HEK293T (cell line): ENCODE results near the gene C1orf87.

Experiments used
- CTCF ChIA-PET: fragments of 350-600 bp; formaldehyde crosslinking; extraction: SDS; loops from one replicate; lab custom pipeline; 2021; ENCODE audit warnings: antibody characterized with exemption, inconsistent platforms; lab: Yijun Ruan, JAX
- POLR2A ChIA-PET: fragments of 350-600 bp; formaldehyde crosslinking; extraction: SDS; loops from one replicate; lab custom pipeline; 2020; ENCODE audit warnings: antibody characterized with exemption, inconsistent platforms; lab: Yijun Ruan, JAX
- DNase-seq: peaks from one replicate; pipeline ENCODE4 v3.0.0; 2012; ENCODE audit warnings: mixed read lengths; ENCODE audit errors: extremely low spot score
- ARNT ChIP-seq: fragments of 450-650 bp; IDR thresholded peaks from 2 replicates; pipeline ENCODE4 v1.6.1; 2017; ENCODE audit warnings: mild to moderate bottlenecking
- BHLHE40 ChIP-seq: fragments of 450-650 bp; IDR thresholded peaks from 2 replicates; pipeline ENCODE4 v1.6.1; 2016; ENCODE audit warnings: mild to moderate bottlenecking, moderate library complexity, borderline replicate concordance
- CTBP1 ChIP-seq: fragments of 450-650 bp; IDR thresholded peaks from 2 replicates; pipeline ENCODE4 v1.6.1; 2016; ENCODE audit warnings: borderline replicate concordance
- ELF4 ChIP-seq: fragments of 450-650 bp; IDR thresholded peaks from 2 replicates; pipeline ENCODE4 v1.6.1; 2017; ENCODE audit warnings: antibody characterized with exemption
- FOXA1 ChIP-seq: fragments of 450-650 bp; IDR thresholded peaks from 2 replicates; pipeline ENCODE4 v1.6.1; 2016; ENCODE audit warnings: mild to moderate bottlenecking
- FOXK2 ChIP-seq: fragments of 450-650 bp; IDR thresholded peaks from 2 replicates; pipeline ENCODE4 v1.6.1; 2016; ENCODE audit warnings: mild to moderate bottlenecking
- FOXM1 ChIP-seq: fragments of 450-650 bp; IDR thresholded peaks from 2 replicates; pipeline ENCODE4 v1.6.1; 2017; ENCODE audit warnings: mild to moderate bottlenecking, borderline replicate concordance
- HDGF ChIP-seq: fragments of 450-650 bp; IDR thresholded peaks from 2 replicates; pipeline ENCODE4 v1.6.1; 2017; ENCODE audit warnings: antibody characterized with exemption, borderline replicate concordance
- L3MBTL2 ChIP-seq: fragments of 450-650 bp; conservative IDR thresholded peaks from 2 replicates; pipeline ENCODE4 v1.6.1; 2016; ENCODE audit warnings: mild to moderate bottlenecking
- LEF1 ChIP-seq: fragments of 450-650 bp; IDR thresholded peaks from 2 replicates; pipeline ENCODE4 v1.6.1; 2017; ENCODE audit warnings: mild to moderate bottlenecking, borderline replicate concordance
- NFRKB ChIP-seq: fragments of 450-650 bp; IDR thresholded peaks from 2 replicates; pipeline ENCODE4 v1.6.1; 2016; ENCODE audit warnings: mild to moderate bottlenecking, moderate library complexity
- PKNOX1 ChIP-seq: fragments of 450-650 bp; IDR thresholded peaks from 2 replicates; pipeline ENCODE4 v1.6.1; 2016
- SP1 ChIP-seq: fragments of 450-650 bp; IDR thresholded peaks from 2 replicates; pipeline ENCODE4 v1.6.1; 2017
- SUZ12 ChIP-seq: fragments of 450-650 bp; IDR thresholded peaks from 2 replicates; pipeline ENCODE4 v1.6.1; 2016; ENCODE audit warnings: mild to moderate bottlenecking
- TARDBP ChIP-seq: fragments of 450-650 bp; IDR thresholded peaks from 2 replicates; pipeline ENCODE4 v1.6.1; 2016
- ZNF384 ChIP-seq: fragments of 450-650 bp; IDR thresholded peaks from 2 replicates; pipeline ENCODE4 v1.6.1; 2016

The C1orf87 gene

DNA sequence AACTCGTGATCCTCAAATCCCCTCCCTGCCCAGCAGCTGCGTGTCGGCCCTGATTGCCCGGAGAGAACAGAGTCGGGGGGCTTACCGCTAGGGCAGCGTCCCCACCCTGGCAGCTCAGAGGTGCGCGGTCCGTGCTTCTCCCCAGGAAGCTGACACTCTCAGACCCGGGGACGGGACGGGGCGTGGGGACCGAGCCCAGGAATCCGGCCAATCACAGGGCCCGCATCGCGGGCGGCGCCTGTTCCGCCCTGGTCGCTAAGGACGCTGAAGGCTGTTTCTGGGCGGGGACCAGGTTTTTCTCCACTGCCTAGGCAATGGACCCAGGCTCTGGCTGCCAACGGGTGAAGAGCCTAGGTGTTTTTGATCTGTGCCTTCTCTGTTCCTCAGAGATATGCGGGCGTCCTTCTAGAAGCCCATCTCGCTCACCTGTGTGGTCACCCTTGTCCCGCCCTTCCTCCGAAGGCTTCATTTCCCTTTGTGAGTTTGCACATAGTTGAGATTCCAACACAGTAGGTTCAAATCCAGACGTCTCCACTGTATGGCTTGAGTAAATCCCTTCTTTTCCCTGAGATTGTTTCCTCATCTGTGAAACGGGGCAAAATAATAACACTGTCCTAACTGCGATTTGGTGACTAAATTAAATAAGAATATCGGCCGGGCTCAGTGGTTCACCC, at the start of gene C1orf87:
C1orf87 (minus strand) TSS at position 166 of the 674 bp plus-strand sequence. CDS start 1,127 bp downstream, outside the sequence.
- DNase-seq: no peak
- TF ChIP-seq FOXA1: no peak
- no peak for TF ChIP-seq NFRKB
- TF ChIP-seq FOXK2: no peak
- CTCF ChIA-PET: no interaction called here
- POLR2A ChIA-PET: no interaction called here

DNA sequence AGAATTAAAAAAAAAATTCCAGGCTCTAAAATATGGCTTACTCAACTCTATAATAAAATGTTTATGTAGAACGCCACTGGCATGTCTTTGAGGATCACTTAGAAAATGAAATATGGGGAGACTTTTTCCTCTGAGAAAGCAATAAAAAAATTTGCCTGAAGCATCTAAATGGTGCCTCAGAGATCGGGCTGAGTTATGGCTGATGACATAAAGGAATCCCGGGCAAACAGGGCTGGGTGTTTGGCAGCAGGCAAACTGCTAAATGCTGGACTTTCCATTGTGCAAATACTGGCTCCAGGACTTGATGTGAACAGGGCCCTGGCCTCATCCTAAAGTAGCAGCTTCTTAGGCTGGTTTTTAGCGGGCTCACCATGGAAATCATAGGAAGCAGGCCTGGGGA, 44.5 kb upstream of the C1orf87 start:
- no peak for DNase-seq
- ChIA-PET CTCF (no interaction called here), POLR2A (no interaction called here)
- no peak for TF ChIP-seq BHLHE40
- TF ChIP-seq PKNOX1: no peak
- TF ChIP-seq ZNF384: no peak

DNA sequence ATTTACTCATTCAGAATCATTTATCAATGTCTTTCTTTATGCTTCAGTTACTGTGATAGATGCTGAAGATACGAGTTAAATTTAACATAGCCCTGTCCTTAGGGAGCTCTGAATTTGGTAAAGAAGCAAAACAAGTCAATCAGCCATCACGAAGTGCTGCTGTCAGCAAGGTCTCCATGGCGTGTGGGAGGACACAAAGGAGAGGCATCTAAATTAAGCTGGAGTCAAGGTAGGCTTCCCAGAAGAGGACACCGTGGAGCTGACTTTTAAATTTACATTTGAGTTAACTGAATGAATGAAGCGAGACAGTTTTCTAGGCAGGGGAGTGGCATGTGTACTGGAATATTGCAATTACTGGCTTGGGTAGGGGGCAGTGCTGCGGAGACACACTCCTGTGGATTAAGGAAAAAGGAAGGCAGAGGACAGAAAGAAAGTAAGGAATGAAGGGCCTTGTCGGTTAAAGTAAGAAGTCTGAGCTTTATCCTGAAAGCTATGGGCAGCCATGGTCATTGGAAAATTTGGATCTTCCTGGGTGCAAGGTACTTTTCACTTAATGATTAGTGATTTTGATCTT, 41.3 kb upstream of the C1orf87 start:
- ChIA-PET POLR2A (no interaction called here), CTCF (interaction anchor here (0.6 kb wide), 1 partner anchor 81 kb away, joined by 3 read pairs; no protein-coding TSS in a partner anchor)
- TF ChIP-seq ARNT (no peak), SUZ12 (no peak), TARDBP (no peak), PKNOX1 (no peak), FOXK2 (no peak), ZNF384 (no peak)
- DNase-seq: no peak

DNA sequence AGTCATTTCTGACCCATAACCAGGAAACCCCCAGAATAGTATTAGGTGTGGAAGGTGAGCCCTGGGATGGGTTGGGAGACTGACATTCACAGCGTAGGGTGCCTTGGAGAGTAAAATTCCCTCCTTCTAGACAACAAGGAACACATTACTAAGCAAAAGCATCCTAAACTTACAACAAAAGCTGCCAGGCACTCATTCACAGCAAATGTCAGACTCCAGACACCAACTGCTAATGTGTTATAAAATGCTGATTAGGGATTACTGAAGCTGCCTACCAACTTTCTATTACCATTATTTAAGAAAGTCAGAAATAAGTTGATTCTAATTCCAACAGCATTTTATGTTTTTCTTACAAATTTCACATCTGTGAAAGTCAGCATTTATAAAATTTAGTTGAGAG, 40.0 kb upstream of the C1orf87 start:
- CTCF ChIA-PET: interaction anchor here (0.6 kb wide), 1 partner anchor 20 kb away, joined by 3 read pairs; no protein-coding TSS in a partner anchor
- no peak for TF ChIP-seq NFRKB
- TF ChIP-seq FOXK2: no peak
- TF ChIP-seq FOXA1: no peak
- TF ChIP-seq SP1: no peak
- TF ChIP-seq ARNT: no peak
- no peak for TF ChIP-seq ZNF384
- TF ChIP-seq HDGF: no peak
- TF ChIP-seq PKNOX1: no peak
- no peak for TF ChIP-seq SUZ12
- no peak for TF ChIP-seq L3MBTL2
- POLR2A ChIA-PET: no interaction called here
- DNase-seq: no peak

- TF ChIP-seq HDGF: no peak
- no peak for TF ChIP-seq SUZ12
- no peak for TF ChIP-seq ZNF384
- no peak for TF ChIP-seq NFRKB
- TF ChIP-seq FOXK2: no peak
- CTCF ChIA-PET: no interaction called here
- DNase-seq: no peak
- POLR2A ChIA-PET: no interaction called here
Measured at GRCh38 chr1:60113028-60113427, 39.5 kb upstream of the C1orf87 start.

- ChIA-PET POLR2A (no interaction called here), CTCF (interaction anchor here (0.7 kb wide), 1 partner anchor 43 kb away, joined by 4 read pairs; no protein-coding TSS in a partner anchor)
- DNase-seq: no peak
- TF ChIP-seq ARNT (no peak), ELF4 (no peak)
Measured at GRCh38 chr1:60111716-60112115, 38.1 kb upstream of the C1orf87 start.

DNA sequence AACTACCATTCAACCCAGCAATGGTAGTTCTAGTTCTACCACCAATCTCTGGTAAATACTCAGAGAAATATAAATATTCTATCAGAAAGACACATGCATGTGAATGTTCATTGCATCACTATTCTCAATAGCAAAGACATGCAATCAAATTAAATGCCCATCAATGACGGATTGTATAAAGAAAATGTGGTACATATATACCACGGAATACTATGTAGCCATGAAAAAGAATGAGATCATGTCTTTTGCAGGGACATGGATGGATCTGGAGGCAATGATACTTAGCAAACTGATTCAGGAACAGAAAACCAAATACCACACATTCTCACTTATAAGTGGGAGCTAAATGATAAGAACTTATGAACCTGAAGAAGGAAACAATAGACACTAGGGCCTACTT, 37.5 kb upstream of the C1orf87 start:
- DNase-seq: no peak
- CTCF ChIA-PET: no interaction called here
- no peak for TF ChIP-seq L3MBTL2
- TF ChIP-seq CTBP1: no peak
- TF ChIP-seq FOXK2: no peak
- TF ChIP-seq TARDBP: no peak
- no peak for TF ChIP-seq BHLHE40
- TF ChIP-seq ARNT: no peak
- TF ChIP-seq FOXM1: no peak
- no peak for TF ChIP-seq HDGF
- no peak for TF ChIP-seq ZNF384
- no peak for TF ChIP-seq FOXA1
- TF ChIP-seq SP1: no peak
- TF ChIP-seq PKNOX1: no peak
- TF ChIP-seq LEF1: no peak
- no peak for TF ChIP-seq ELF4
- TF ChIP-seq SUZ12: no peak
- no peak for TF ChIP-seq NFRKB
- POLR2A ChIA-PET: no interaction called here
